SH-SY5Y (cell line): ENCODE results near the gene M6PR.
"Not testable (repeated sequence)": the region's sequence is repeated elsewhere in the genome, so short reads cannot be mapped to it uniquely, and the experiment has no call there.

Source experiments
- GATA2 ChIP-seq: IDR thresholded peaks from 2 replicates; pipeline ENCODE4 v1.6.1; 2011; ENCODE audit warnings: mild to moderate bottlenecking, low read depth, low read length
- GATA3 ChIP-seq: IDR thresholded peaks from 2 replicates; pipeline ENCODE4 v1.6.1; 2011; ENCODE audit warnings: low read depth, mild to moderate bottlenecking, low read length, moderate library complexity

M6PR gene

DNA sequence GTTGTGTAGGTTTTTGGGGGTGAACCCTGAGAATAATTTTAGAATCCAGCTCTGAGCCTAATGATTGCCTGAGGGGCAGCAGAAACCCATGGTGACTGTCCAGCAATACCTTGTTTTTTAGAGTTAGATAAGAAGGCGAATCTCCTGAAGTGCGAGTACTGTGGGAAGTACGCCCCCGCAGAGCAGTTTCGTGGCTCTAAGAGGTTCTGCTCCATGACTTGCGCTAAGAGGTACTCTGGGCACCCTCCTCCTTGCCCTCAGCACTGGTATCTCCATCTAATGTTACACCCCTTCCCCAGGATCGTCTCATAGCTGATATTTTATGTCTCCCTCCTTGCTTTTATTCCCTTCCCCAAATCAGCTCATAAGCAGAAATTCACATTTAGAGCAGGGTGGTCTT, 12.7 kb downstream of the M6PR start:
- TF ChIP-seq GATA2 (no peak), GATA3 (no peak)

- TF ChIP-seq GATA3 (no peak), GATA2 (no peak)
Observed at GRCh38 chr12:8922544-8922943, 26.9 kb downstream of the M6PR start.

- TF ChIP-seq GATA2 (no peak), GATA3 (no peak)
Observed at GRCh38 chr12:8917751-8918150, 31.7 kb downstream of the M6PR start.

- no peak for TF ChIP-seq GATA3
- TF ChIP-seq GATA2, result no peak
Observed at GRCh38 chr12:8917031-8917430, 32.4 kb downstream of the M6PR start.

DNA sequence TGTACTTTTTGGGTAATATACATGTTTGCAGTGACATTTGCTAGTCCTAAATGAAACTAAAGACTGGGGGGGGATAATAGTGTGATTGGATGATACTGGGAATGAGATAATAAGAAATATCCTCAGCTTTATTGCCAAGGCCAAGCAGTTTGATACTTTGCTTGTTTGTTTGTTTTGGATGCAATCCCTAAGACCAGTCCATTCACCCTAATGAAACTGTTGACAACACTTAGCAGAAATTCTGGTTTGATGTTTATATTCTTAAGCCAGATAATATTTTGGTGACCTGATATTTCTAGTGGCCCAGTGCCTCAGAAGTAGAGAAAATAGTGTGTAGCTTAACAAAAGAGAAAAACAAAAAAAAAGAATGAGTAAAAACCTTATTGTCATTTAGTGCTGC, 33.3 kb downstream of the M6PR start:
- TF ChIP-seq GATA3, result no peak
- TF ChIP-seq GATA2, result no peak

DNA sequence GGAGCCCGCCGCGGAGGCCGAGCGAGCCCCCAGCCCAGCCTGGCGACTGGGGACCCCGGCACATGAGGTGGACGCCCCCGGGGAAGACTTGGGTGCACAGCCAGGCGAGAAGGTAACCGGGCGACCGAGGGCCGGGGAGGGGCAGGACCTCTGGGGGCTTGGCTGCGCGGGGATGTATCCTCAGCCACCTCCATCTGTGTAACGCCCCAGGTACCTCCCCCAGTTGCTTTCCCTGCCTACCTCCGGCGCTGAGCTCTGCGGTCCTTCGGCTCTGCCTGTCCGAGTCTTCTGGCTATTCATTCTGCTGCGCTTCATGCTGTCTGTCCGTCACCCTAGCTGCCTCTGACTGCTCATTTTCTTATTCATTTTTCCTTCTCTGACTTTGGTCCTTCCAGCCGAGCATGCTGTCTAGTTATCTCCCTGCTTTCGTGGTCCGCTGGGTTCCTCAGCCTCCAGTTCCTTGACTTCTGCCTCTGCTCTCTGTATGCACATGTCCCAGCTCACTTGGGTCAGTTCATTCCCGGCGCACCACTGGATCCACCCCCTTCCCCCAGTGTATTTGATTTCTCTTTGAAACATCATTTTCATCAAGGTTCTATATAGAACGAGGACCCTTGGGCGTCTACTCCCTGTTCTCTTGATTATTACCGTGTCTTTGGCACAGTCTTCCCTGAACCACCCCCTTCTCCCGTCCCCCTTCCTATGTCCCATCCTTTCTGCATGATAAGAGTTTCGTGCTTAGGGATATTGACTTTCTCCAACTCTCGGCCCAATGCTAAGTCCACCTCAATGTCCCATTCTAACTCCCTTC, 34.5 kb downstream of the M6PR start:
- no peak for TF ChIP-seq GATA3
- no peak for TF ChIP-seq GATA2

DNA sequence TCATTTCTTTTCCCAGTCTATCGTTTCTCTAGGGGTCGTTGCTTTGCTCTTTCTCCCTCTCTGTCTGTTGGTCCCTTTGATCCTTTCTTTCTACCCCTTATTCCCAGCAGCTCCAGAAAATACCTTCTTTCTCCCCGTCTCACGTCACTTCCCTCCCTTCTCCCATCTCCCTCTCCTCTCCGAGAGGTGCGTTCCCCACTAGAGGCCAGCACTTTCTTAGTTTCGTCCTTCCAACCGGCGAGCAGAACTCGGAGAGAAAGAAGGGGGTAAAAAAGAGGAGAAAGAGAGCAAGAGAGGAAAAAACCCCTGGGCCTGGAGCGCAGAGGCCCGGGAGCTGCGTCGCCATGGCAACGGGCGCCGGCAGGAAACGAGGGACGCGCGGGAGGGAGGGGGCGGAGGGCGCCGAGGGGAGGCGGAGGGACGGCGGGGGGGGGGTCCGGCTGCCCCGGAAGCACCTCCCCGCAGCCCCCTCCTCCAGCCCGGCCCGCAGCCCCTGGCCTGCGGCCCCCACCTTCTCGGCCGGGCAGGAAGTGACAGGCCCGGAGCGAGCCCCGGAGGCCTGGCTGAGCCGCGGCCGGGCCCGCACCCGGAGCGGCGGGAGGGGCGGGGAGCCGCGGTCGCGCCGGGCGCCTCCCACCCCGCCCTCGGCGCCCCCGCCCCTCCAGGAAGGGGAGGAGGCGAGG, 35.3 kb downstream of the M6PR start, which contains the start of gene PHC1:
Gene PHC1 (plus strand): TSS at position 477 of the 683 bp plus-strand sequence. CDS start 3,169 bp downstream, outside the sequence.
- not testable (repeated sequence) for TF ChIP-seq GATA2, GATA3

GRCh38 chr12:8913702-8914032, 35.8 kb downstream of the M6PR start:
- TF ChIP-seq GATA2, result no peak
- no peak for TF ChIP-seq GATA3

DNA sequence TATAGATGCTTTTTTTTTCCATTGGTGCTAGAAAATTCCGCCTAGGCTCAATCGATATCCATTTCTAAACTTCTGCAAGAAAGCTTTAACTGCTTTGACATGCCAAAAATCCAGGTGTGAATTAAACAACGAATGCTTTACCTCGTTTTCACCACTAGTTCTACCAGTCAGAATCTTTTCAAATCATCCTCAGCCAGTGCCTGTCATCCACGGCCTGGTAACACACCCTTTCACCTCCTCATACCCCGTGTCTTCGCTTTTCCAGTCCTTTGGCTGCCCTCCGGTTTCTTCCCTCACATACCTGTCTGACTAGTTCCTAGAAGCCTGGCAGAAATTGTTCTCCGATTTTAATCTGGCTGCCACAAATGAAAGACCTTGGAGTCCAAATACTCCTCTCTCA, 36.5 kb downstream of the M6PR start:
- TF ChIP-seq GATA2, result no peak
- no peak for TF ChIP-seq GATA3

DNA sequence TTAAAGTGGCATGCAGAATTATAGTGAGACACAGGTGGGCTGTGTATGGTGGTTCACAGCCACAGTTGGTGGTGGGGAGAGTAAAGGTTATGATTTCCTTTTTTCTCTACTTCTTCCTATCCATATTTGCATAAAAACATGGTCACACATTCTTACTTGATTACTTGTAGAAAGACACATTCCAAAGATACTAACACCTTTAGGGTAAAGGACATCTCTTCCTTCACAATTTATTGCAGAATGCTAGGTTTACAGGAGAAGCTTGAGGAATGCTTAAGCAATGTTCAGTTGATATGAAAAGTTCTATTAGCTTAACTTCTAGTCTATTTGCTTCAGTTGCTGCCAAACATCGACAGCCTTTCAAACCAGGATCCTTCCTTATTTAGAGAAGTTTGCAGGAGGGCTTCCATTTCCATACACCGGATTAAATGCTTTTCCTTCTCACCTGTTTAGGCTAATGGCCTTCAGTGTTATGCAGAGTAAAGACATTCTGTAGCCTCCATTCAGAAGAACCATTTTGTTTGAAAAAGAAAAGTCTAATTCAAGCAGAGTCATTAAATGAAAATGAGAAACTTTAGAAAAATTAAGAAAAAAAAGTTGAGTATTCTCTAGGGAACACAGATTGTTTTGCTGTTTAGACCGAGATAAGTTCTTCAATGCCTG, 37.7 kb downstream of the M6PR start:
- no peak for TF ChIP-seq GATA2
- no peak for TF ChIP-seq GATA3

DNA sequence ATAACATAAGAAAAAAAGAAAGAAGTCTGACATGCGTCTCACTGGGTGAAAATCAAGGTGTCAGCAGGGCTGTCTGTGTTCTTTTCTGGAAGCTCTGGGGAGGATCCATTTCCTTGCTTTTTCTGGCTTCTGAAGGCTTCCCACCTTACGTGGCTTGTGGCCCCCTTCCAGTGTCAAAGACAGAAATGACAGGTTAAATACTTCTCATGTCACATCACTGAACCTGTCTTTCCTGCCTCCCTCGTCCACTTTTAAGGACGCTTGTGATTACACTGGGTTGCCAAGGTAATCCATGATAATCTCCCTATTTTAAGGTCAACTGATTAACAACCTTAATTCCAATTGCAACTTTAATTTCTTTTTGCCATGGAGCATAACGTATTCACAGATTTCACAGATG, 39.7 kb downstream of the M6PR start:
- TF ChIP-seq GATA3, result no peak
- TF ChIP-seq GATA2, result no peak

- TF ChIP-seq GATA3, result no peak
- TF ChIP-seq GATA2, result no peak
Observed at GRCh38 chr12:8907513-8907912, 41.9 kb downstream of the M6PR start.

DNA sequence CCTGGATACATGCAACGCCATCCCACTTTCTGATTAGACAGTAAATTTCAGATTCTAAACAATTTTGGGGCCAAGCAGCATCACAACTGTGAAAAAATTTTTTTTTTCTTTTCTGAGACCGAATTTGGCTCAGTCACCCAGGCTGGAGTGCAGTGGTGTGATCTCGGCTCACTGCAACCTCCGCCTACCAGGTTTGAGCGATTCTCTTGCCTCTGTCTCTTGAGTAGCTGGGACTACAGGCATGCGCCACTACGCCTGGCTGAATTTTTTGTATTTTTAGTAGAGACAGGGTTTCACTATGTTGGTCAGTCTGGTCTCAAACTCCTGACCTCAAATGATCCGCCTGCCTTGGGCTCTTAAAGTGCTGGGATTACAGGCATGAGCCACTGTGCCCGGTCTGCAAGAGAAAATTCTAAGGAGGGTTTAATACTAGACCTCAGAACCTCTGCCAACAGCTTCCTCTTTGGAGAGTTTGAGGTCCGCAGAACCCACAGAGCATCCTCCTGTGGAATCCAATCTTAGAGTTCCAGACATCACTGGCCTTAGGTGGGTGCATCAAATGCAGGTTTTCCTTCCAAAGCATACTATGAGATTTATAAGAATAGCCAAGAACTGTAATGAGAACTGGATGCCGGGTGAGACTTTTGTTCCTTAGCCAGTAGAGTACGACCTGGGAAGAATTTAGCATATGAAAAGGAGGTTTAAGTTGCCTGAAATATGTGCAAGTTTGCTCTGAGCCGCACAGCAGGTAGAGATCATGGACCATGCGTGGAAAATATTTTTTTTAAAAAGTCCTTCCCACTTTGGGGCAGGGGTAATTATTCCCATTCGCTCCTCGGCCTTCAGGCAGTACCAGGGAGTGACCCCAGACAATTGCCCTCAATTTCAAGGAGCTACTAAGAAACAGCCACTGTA, 42.9 kb downstream of the M6PR start:
- no peak for TF ChIP-seq GATA2
- TF ChIP-seq GATA3, result no peak

DNA sequence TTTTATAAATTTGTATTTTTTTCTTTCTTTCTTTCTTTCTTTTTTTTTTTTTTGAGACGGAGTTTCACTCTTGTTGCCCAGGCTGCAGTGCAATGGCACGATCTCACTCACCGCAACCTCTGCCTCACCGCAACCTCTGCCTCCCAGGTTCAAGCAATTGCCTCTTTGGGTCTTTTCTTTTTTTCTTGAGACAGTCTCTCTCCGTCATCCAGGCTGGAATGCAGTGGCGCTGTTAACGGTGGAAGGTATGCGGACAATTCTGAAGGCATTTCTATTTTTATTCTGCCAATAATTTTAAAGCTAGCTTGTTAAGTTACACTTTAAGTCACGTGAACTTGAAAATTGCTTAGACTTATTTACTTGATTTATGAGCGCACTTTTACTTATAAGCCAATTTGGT, 43.9 kb downstream of the M6PR start:
- TF ChIP-seq GATA2 (no peak), GATA3 (no peak)

- TF ChIP-seq GATA3 (no peak), GATA2 (no peak)
Observed at GRCh38 chr12:8904665-8905064, 44.8 kb downstream of the M6PR start.
